ACC112 (cell line): Measurements from ENCODE around the gene ZNF677.
"Not testable (repeated sequence)": the region's sequence is repeated elsewhere in the genome, so short reads cannot be mapped to it uniquely, and the experiment has no call there.

Experiments
- H2AFZ ChIP-seq: fragments of 200-600 bp; sonication (generic); one replicate; pipeline ENCODE4 v1.6.0; 2017; ENCODE audit warnings: antibody characterized with exemption, low read length; ENCODE audit not compliant: unreplicated experiment
- H3K27ac ChIP-seq: fragments of 200-600 bp; sonication (generic); 2 replicates; pipeline ENCODE4 v1.5.1; 2014; ENCODE audit warnings: low read depth, mild to moderate bottlenecking, antibody characterized with exemption, low read length, moderate library complexity
- H3K27me3 ChIP-seq: fragments of 200-600 bp; sonication (generic); 2 replicates; pipeline ENCODE4 v1.6.1; 2014; ENCODE audit warnings: mild to moderate bottlenecking, antibody characterized with exemption, low read length, moderate library complexity, mixed read lengths; ENCODE audit not compliant: insufficient read depth
- H3K36me3 ChIP-seq: fragments of 200-600 bp; sonication (generic); 2 replicates; pipeline ENCODE4 v1.6.1; 2016; ENCODE audit warnings: mild to moderate bottlenecking, antibody characterized with exemption, low read length, moderate library complexity, mixed read lengths; ENCODE audit not compliant: insufficient read depth
- H3K4me1 ChIP-seq: fragments of 200-600 bp; sonication (generic); one replicate; pipeline ENCODE4 v1.6.1; 2016; ENCODE audit warnings: low read length, mixed read lengths; ENCODE audit not compliant: insufficient read depth, unreplicated experiment, control insufficient read depth
- H3K4me3 ChIP-seq: fragments of 200-600 bp; sonication (generic); 2 replicates; pipeline ENCODE4 v1.5.1; 2014; ENCODE audit warnings: mild to moderate bottlenecking, low read depth, low read length
- H3K79me2 ChIP-seq: fragments of 200-600 bp; sonication (generic); one replicate; pipeline ENCODE4 v1.6.0; 2016; ENCODE audit warnings: low read length; ENCODE audit not compliant: control insufficient read depth, unreplicated experiment, insufficient read depth

Gene ZNF677

DNA sequence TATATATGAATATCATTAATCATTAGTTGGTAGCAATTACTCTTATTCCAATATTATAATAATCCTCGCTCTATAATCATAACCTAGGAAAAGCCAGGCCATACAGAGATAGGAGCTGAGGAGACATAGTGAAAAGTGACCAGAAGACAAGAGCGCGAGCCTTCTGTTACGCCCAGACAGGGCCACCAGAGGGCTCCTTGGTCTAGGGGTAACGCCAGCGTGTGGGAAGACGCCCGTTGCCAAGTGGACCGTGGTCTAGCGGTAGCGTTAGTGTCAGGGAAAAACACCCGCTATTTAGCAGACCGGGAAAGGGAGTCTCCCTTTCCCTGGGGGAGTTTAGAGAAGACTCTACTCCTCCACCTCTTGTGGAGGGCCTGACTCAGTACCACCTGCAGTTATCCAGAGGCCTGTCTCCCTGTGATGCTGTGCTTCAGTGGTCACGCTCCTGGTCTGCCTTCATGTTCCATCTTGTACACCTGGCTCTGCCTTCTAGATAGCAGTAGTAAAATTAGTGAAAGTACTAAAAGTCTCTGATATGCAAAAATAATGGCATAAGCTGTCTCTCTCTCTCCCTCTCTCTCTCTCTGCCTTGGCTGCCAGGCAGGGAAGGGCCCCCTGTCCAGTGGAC, 3.2 kb upstream of the ZNF677 start, which contains the start of gene VN1R2:
TSS of gene VN1R2 (plus strand) at position 578 of the 628 bp plus-strand sequence. CDS start 84 bp downstream, outside the sequence.
- H3K4me1 ChIP-seq, H3K79me2 ChIP-seq, H3K36me3 ChIP-seq, H3K27ac ChIP-seq, H2AFZ ChIP-seq, H3K4me3 ChIP-seq, H3K27me3 ChIP-seq: not testable (repeated sequence)

DNA sequence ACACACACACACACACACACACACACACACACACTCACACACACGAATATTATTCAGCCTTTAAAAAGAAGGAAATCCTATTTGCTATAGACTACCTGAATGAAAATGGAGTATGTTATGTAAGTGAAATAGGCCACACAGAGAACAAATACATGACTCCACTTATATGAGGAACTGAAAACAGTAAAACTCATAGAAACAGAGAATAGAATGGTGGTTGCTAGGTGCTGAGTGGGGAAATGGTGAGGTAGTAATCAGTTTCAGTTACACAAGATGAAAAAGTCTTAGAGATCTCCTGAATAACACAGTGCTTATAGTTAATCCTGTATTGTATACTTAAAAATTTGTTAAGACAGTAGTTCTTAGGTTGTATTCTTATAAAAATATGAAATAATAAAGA, 8.2 kb downstream of the ZNF677 start:
- Histone ChIP-seq H3K27me3 (no peaks in the 10 kb centered on the region), H3K27ac (no peak overlapping the region), H3K79me2 (no peaks in the 10 kb centered on the region), H3K36me3 (peaks cover 69% of the 10 kb centered on the region), H2AFZ (no peak overlapping the region), H3K4me1 (no peaks in the 10 kb centered on the region), H3K4me3 (no peak overlapping the region)

DNA sequence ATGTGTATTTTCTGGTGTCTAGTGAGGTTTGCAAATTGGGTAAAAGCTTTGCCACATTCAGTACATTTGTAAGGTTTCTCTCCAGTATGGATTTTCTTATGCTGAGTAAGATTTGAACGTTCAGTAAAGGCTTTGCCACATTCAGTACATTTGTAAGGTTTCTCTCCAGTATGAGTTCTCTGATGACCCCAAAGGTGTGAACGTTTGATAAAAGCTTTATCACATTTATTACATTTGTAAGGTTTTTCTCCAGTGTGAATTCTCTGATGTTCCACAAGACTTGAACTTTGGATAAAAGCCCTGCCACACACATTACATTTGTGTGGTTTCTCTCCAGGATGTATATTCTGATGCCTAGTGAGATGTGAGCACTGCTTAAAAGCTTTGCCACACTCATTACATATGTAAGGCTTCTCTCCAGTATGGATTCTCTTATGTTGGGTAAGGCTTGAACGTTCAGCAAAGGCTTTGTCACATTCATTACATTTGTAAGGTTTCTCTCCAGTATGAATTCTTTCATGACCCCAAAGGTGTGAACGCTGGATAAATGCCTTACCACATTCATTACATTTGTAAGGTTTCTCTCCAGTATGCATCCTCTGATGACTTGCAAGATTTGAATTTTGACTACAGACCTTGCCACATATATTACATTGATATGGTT, 17.4 kb downstream of the ZNF677 start:
- Histone ChIP-seq H2AFZ (no peak overlapping the region), H3K4me1 (no peaks in the 10 kb centered on the region), H3K79me2 (no peaks in the 10 kb centered on the region), H3K4me3 (no peak overlapping the region), H3K27me3 (no peaks in the 10 kb centered on the region), H3K36me3 (peaks cover 44% of the 10 kb centered on the region), H3K27ac (no peak overlapping the region)

GRCh38 chr19:53224606-53225005, 30.1 kb downstream of the ZNF677 start:
- Histone ChIP-seq H3K36me3 (no peaks in the 10 kb centered on the region), H3K27me3 (no peaks in the 10 kb centered on the region), H2AFZ (no peak overlapping the region), H3K79me2 (no peaks in the 10 kb centered on the region), H3K4me3 (no peak overlapping the region), H3K27ac (no peak overlapping the region), H3K4me1 (no peaks in the 10 kb centered on the region)

DNA sequence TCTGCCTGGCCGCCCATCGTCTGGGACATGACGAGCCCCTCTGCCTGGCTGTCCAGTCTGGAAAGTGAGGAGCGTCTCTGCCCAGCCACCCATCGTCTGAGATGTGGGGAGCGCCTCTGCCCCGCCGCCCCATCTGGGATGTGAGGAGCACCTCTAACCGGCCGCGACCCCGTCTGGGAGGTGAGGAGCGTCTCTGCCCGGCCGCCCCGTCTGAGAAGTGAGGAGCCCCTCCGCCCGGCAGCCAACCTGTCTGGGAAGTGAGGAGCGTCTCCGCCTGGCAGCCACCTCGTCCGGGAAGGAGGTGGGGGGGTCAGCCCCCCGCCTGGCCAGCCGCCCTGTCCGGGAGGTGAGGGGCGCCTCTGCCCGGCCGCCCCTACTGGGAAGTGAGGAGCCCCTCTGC, 32.0 kb downstream of the ZNF677 start:
- not testable (repeated sequence) for H3K27ac ChIP-seq, H3K4me1 ChIP-seq, H2AFZ ChIP-seq, H3K79me2 ChIP-seq, H3K27me3 ChIP-seq, H3K36me3 ChIP-seq, H3K4me3 ChIP-seq

DNA sequence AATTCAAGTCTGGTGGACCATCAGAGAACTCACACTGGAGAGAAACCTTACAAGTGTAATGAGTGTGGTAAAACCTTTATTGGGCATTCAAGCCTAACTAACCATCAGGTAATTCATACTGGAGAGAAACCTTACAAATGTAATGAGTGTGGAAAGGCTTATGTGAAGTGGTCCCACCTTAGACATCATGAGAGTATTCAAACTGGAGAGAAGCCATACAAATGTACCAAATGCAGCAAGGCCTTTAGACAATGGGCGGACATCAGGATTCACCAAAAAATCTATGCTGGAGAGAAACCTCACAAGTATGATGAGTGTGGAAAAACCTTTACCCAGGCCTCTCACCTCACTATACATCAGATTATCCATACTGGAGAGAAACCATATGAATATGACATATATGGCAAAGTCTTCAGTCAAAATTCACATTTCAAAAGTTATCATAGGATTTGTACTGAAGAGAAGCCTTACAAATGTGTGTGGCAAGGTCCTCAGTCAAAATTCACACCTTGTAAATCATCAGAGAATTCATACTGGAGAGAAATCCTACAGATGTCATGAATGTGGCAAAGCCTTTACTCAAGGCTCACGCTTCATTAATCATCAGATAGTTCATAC, 41.9 kb downstream of the ZNF677 start:
- Histone ChIP-seq H3K27ac (no peak overlapping the region), H3K36me3 (peaks cover 15% of the 10 kb centered on the region), H2AFZ (no peak overlapping the region), H3K27me3 (no peaks in the 10 kb centered on the region), H3K4me1 (no peaks in the 10 kb centered on the region), H3K79me2 (no peaks in the 10 kb centered on the region), H3K4me3 (no peak overlapping the region)

GRCh38 chr19:53211554-53211953, 43.1 kb downstream of the ZNF677 start:
- H3K36me3 ChIP-seq, result peaks cover 15% of the 10 kb centered on the region
- H3K4me3 ChIP-seq, H3K79me2 ChIP-seq: not testable (repeated sequence)

DNA sequence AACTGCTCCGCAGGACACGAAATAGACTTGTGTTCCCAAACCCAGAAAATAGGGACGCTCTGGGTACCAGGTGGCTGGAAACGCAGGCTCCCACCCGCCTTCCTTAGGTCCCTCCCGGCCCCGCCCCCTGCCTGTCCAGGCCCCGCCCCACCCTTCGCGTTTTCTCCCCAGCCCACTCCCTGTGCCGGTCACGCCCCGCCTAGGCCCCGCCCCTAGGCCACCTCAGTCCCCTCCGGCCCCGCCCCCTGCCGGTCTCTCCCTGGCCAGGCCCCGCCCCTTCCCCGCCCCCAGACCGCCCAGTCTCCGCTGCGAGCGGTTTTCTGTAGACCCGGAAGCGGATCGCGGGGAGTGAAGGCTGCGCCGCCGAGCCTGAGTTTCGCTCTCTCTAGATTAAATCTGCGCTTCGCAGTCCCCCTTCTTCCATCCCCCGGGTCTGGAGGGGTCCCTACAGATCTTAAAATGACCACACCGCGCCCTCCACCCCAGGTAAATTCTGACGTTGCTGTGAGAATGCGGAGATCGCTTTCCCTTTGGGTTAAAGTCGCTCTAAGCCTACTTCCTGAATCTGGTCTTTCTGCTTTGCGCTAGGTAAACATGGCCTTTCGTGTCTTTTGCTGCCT, 57.8 kb downstream of the ZNF677 start:
- H3K27ac ChIP-seq, result peak overlapping the region; percentile 41
- no peaks in the 10 kb centered on the region for H3K27me3 ChIP-seq
- peaks cover 15% of the 10 kb centered on the region for H3K36me3 ChIP-seq
- peak overlapping the region; percentile 86 for H2AFZ ChIP-seq
- peaks cover 2% of the 10 kb centered on the region for H3K79me2 ChIP-seq
- peaks cover 4% of the 10 kb centered on the region for H3K4me1 ChIP-seq
- H3K4me3 ChIP-seq, result peak overlapping the region; percentile 88

More at GRCh38 chr19:53211554-53211953, 43.1 kb downstream of the ZNF677 start:
- H3K27me3 ChIP-seq, H2AFZ ChIP-seq, H3K4me1 ChIP-seq, H3K27ac ChIP-seq: not testable (repeated sequence)

- Histone ChIP-seq H3K79me2 (peaks cover 2% of the 10 kb centered on the region), H3K4me1 (peaks cover 5% of the 10 kb centered on the region), H2AFZ (no peak overlapping the region), H3K27ac (no peak overlapping the region), H3K36me3 (peaks cover 8% of the 10 kb centered on the region; the same call in 1 of the 2 replicates), H3K4me3 (no peak overlapping the region), H3K27me3 (no peaks in the 10 kb centered on the region)
These were observed 59.3 kb downstream of the ZNF677 start for GRCh38 chr19:53195265-53195903.

DNA sequence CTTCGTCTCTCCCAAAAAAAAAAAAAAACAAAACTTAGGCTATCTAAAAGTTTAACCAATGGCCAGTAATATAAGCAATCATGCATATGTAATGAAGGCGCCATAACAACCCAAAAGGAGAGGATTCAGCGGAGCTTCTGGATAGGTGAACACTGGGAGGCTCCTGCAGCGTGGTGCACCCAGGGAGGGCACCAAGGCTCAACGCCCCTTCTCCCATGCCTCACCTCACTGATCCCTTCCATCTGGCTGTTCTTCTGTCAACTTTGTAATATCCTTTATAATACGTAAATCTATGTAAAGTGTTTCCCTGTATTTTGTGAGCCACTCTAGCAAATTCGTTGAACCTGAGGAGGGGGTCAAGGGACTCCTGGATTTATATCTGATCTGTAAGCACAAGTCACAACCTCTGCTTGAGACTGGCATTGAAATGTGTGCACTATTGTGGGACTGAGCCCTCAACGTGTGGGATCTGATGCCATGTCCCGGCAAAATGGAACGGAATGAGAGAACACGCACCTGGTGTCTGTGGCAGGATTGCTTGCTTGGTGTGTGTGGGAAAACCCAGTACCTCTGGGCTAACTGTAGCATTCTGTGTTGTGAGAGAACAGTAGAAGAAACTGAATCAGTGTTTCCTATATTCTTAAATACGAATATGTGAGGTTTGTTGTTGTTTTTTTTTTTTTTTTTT, 61.0 kb downstream of the ZNF677 start:
- peaks cover 5% of the 10 kb centered on the region for H3K4me1 ChIP-seq
- no peak overlapping the region for H3K27ac ChIP-seq
- peak overlapping the region; percentile 97 for H3K4me3 ChIP-seq
- H3K79me2 ChIP-seq, result peaks cover 2% of the 10 kb centered on the region
- no peak overlapping the region for H2AFZ ChIP-seq
- H3K36me3 ChIP-seq, result no peaks in the 10 kb centered on the region
- H3K27me3 ChIP-seq, result no peaks in the 10 kb centered on the region
